GM23338 (cell line): ENCODE results near the gene SFSWAP.

Source experiments
- POLR2AphosphoS5 ChIP-seq: IDR thresholded peaks from 2 replicates; pipeline ENCODE4 v1.6.1; 2016; ENCODE audit warnings: antibody characterized with exemption, low read depth
- TF ChIP-seq, protein P1 (sequence below), 2 experiments: fragments of 200-600 bp in 1 of 2; sonication (generic) in 1 of 2; conservative IDR thresholded peaks; 2 replicates each; pipeline versions ENCODE4 v1.5.1 to v1.6.1; 2016 to 2017; ENCODE audit warnings: antibody characterized with exemption in 2 of 2, low read depth in 2 of 2, mild to moderate bottlenecking in 2 of 2, moderate library complexity in 1 of 2

GRCh38 chr12:131817241-131817640 is 106.4 kb downstream of the SFSWAP start:
- TF ChIP-seq, protein P1, sequence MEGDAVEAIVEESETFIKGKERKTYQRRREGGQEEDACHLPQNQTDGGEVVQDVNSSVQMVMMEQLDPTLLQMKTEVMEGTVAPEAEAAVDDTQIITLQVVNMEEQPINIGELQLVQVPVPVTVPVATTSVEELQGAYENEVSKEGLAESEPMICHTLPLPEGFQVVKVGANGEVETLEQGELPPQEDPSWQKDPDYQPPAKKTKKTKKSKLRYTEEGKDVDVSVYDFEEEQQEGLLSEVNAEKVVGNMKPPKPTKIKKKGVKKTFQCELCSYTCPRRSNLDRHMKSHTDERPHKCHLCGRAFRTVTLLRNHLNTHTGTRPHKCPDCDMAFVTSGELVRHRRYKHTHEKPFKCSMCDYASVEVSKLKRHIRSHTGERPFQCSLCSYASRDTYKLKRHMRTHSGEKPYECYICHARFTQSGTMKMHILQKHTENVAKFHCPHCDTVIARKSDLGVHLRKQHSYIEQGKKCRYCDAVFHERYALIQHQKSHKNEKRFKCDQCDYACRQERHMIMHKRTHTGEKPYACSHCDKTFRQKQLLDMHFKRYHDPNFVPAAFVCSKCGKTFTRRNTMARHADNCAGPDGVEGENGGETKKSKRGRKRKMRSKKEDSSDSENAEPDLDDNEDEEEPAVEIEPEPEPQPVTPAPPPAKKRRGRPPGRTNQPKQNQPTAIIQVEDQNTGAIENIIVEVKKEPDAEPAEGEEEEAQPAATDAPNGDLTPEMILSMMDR (conservative IDR thresholded peaks at IDR 0.05; ENCODE audit: low read depth in 2 of 2), result no peak
- TF ChIP-seq POLR2AphosphoS5, result no peak
